Activated naive CD4-positive, alpha-beta T cell (primary cell): ENCODE results near the gene PSMC3.

Experiments used
- DNase-seq, 4 experiments: peaks; one replicate each; lab custom pipeline; 2025; lab: John Stamatoyannopoulos, UW

The PSMC3 gene

GRCh38 chr11:47375546-47376085 is 50.6 kb downstream of the PSMC3 start:
- DNase-seq: no peak

- no peak for DNase-seq
Measured at GRCh38 chr11:47375020-47375419, 51.2 kb downstream of the PSMC3 start.

- no peak for DNase-seq
Measured at GRCh38 chr11:47374720-47375019, 51.6 kb downstream of the PSMC3 start.

GRCh38 chr11:47373876-47374719 is 52.1 kb downstream of the PSMC3 start:
- peak; percentile 55 to 87 (median 80) for DNase-seq

GRCh38 chr11:47372422-47372821 is 53.8 kb downstream of the PSMC3 start:
- DNase-seq: no peak

GRCh38 chr11:47369676-47370075 is 56.6 kb downstream of the PSMC3 start:
- DNase-seq: no peak
